ENCODE measurements around the gene GLUL. TPM values are rescaled to one million over a fixed set of nuclear protein-coding genes. Genes with fewer than 3 reads are reported as not detected.

The GLUL gene
- polyA plus RNA-seq, 2 of the 4 experiments (the other 2 are of a cell fraction), result 26.9 to 33.0 TPM

DNA sequence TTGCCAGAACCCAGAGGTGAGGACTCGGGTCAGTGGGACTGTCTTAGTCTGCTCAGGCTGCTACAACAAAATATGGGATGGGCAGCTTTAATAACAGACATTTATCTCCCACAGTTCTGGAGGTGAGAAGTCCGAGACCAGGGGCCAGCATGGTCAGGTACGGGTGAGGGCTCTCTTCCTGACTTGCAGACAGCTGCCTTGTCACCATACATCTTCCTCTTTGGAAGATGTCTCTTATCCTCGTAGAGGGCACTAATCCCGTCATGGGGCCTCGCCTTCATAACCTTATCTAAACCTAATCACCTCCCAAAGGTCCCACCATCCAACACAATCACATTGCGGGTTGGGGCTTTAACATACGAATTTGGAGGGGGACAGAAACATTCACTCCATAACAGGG lies 51.9 kb downstream of the GLUL start:
- H3K9me3 ChIP-seq, result no peaks in the 10 kb centered on the region
- no peak overlapping the region for H3K4me3 ChIP-seq
- TF ChIP-seq SREBF2 (IDR thresholded peaks at IDR 0.05), result no peak
- no peak for TF ChIP-seq MAZ (IDR thresholded peaks at IDR 0.05; ENCODE audit: borderline replicate concordance, low read depth, low read length)
- no peak for TF ChIP-seq CBX8 (IDR thresholded peaks at IDR 0.05)
- TF ChIP-seq ESRRA (IDR thresholded peaks at IDR 0.05; ENCODE audit: borderline replicate concordance, low read length), result no peak
- TF ChIP-seq, protein P1, sequence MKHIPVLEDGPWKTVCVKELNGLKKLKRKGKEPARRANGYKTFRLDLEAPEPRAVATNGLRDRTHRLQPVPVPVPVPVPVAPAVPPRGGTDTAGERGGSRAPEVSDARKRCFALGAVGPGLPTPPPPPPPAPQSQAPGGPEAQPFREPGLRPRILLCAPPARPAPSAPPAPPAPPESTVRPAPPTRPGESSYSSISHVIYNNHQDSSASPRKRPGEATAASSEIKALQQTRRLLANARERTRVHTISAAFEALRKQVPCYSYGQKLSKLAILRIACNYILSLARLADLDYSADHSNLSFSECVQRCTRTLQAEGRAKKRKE (CRISPR knock-in tag; IDR thresholded peaks at IDR 0.05; ENCODE audit: low read depth), result no peak
- no peak for TF ChIP-seq MAFK (IDR thresholded peaks at IDR 0.05; ENCODE audit: partially characterized antibody)
- no peak for TF ChIP-seq CHD4 (IDR thresholded peaks at IDR 0.05; ENCODE audit: borderline replicate concordance)
- TF ChIP-seq, protein P2, sequence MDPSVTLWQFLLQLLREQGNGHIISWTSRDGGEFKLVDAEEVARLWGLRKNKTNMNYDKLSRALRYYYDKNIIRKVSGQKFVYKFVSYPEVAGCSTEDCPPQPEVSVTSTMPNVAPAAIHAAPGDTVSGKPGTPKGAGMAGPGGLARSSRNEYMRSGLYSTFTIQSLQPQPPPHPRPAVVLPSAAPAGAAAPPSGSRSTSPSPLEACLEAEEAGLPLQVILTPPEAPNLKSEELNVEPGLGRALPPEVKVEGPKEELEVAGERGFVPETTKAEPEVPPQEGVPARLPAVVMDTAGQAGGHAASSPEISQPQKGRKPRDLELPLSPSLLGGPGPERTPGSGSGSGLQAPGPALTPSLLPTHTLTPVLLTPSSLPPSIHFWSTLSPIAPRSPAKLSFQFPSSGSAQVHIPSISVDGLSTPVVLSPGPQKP (IDR thresholded peaks at IDR 0.05; ENCODE audit: low read depth, low read length), result no peak
- TF ChIP-seq RCOR1 (IDR thresholded peaks at IDR 0.05; ENCODE audit: low read depth, low read length), result no peak
- TF ChIP-seq, protein P3, sequence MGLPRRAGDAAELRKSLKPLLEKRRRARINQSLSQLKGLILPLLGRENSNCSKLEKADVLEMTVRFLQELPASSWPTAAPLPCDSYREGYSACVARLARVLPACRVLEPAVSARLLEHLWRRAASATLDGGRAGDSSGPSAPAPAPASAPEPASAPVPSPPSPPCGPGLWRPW (IDR thresholded peaks at IDR 0.05), result no peak
- no peak for TF ChIP-seq RAD21 (conservative IDR thresholded peaks at IDR 0.05 in 1 of 2, IDR thresholded peaks at IDR 0.05 in 1 of 2)
- TF ChIP-seq FOSL2 (IDR thresholded peaks at IDR 0.05), result no peak
- no peak for TF ChIP-seq FOSL2 (CRISPR knock-in tag; IDR thresholded peaks at IDR 0.05)
- no peak for TF ChIP-seq HOXB5 (CRISPR knock-in tag; IDR thresholded peaks at IDR 0.05)
- TF ChIP-seq KDM5A (IDR thresholded peaks at IDR 0.05), result no peak
- TF ChIP-seq PHF8 (IDR thresholded peaks at IDR 0.05; ENCODE audit: borderline replicate concordance, low read depth), result no peak
- TF ChIP-seq, protein P4, sequence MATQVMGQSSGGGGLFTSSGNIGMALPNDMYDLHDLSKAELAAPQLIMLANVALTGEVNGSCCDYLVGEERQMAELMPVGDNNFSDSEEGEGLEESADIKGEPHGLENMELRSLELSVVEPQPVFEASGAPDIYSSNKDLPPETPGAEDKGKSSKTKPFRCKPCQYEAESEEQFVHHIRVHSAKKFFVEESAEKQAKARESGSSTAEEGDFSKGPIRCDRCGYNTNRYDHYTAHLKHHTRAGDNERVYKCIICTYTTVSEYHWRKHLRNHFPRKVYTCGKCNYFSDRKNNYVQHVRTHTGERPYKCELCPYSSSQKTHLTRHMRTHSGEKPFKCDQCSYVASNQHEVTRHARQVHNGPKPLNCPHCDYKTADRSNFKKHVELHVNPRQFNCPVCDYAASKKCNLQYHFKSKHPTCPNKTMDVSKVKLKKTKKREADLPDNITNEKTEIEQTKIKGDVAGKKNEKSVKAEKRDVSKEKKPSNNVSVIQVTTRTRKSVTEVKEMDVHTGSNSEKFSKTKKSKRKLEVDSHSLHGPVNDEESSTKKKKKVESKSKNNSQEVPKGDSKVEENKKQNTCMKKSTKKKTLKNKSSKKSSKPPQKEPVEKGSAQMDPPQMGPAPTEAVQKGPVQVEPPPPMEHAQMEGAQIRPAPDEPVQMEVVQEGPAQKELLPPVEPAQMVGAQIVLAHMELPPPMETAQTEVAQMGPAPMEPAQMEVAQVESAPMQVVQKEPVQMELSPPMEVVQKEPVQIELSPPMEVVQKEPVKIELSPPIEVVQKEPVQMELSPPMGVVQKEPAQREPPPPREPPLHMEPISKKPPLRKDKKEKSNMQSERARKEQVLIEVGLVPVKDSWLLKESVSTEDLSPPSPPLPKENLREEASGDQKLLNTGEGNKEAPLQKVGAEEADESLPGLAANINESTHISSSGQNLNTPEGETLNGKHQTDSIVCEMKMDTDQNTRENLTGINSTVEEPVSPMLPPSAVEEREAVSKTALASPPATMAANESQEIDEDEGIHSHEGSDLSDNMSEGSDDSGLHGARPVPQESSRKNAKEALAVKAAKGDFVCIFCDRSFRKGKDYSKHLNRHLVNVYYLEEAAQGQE (IDR thresholded peaks at IDR 0.05), result no peak
- no peak for TF ChIP-seq RFX5 (IDR thresholded peaks at IDR 0.05)
- TF ChIP-seq, protein P5, sequence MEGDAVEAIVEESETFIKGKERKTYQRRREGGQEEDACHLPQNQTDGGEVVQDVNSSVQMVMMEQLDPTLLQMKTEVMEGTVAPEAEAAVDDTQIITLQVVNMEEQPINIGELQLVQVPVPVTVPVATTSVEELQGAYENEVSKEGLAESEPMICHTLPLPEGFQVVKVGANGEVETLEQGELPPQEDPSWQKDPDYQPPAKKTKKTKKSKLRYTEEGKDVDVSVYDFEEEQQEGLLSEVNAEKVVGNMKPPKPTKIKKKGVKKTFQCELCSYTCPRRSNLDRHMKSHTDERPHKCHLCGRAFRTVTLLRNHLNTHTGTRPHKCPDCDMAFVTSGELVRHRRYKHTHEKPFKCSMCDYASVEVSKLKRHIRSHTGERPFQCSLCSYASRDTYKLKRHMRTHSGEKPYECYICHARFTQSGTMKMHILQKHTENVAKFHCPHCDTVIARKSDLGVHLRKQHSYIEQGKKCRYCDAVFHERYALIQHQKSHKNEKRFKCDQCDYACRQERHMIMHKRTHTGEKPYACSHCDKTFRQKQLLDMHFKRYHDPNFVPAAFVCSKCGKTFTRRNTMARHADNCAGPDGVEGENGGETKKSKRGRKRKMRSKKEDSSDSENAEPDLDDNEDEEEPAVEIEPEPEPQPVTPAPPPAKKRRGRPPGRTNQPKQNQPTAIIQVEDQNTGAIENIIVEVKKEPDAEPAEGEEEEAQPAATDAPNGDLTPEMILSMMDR (IDR thresholded peaks at IDR 0.05), result no peak
- FAIRE-seq (no peak), DNase-seq (ENCODE audit: low read depth in 1 of 2, low spot score in 1 of 2) (no peak), ATAC-seq (no peak)
- no peak overlapping the region for H3K27ac ChIP-seq
- CTCF ChIA-PET, result interaction anchor here (1.0 to 1.8 kb wide), 2 partner anchors 10 to 196 kb away, joined by 3 to 5 read pairs; no protein-coding TSS in a partner anchor
- 65% methylated on average over 8 of the region's 8 CpGs for WGBS (ENCODE audit: missing lambda C conversion rate)
- no peak overlapping the region for H3K4me2 ChIP-seq
- no peaks in the 10 kb centered on the region for H3K4me1 ChIP-seq
- POLR2A ChIA-PET, result no interaction called here
